Measurements from ENCODE around the gene TRAPPC6A.

GRCh38 chr19:45178262-45179071 lies 430 bp upstream of the TRAPPC6A start, which contains the start of gene BLOC1S3:
- TF ChIP-seq, protein P1, sequence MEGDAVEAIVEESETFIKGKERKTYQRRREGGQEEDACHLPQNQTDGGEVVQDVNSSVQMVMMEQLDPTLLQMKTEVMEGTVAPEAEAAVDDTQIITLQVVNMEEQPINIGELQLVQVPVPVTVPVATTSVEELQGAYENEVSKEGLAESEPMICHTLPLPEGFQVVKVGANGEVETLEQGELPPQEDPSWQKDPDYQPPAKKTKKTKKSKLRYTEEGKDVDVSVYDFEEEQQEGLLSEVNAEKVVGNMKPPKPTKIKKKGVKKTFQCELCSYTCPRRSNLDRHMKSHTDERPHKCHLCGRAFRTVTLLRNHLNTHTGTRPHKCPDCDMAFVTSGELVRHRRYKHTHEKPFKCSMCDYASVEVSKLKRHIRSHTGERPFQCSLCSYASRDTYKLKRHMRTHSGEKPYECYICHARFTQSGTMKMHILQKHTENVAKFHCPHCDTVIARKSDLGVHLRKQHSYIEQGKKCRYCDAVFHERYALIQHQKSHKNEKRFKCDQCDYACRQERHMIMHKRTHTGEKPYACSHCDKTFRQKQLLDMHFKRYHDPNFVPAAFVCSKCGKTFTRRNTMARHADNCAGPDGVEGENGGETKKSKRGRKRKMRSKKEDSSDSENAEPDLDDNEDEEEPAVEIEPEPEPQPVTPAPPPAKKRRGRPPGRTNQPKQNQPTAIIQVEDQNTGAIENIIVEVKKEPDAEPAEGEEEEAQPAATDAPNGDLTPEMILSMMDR (IDR thresholded peaks at IDR 0.05) = peak in 4 of 5 experiments; percentile 33 to 44 (median 36)
- TF ChIP-seq POLR2A (IDR thresholded peaks at IDR 0.05) = peak; percentile 77

All from transverse colon (tissue), 3 donors.